BE2C (cell line): ENCODE results near the gene KRTAP15-1.

ENCODE experiments used
- DNase-seq: peaks from one replicate; pipeline ENCODE4 v3.0.0-alpha.2; 2020
- H3K27me3 ChIP-seq: fragments of 250-450 bp; sonication (Bioruptor Pico); 2 replicates; pipeline ENCODE4 v1.5.1; 2020; ENCODE audit warnings: mild to moderate bottlenecking
- H3K36me3 ChIP-seq: fragments of 250-450 bp; sonication (Bioruptor Pico); 2 replicates; pipeline ENCODE4 v1.5.1; 2020; ENCODE audit warnings: mild to moderate bottlenecking
- H3K4me1 ChIP-seq: fragments of 250-450 bp; sonication (Bioruptor Pico); 2 replicates; pipeline ENCODE4 v1.5.1; 2020
- H3K4me3 ChIP-seq: 2 replicates; pipeline ENCODE4 v1.5.1; 2011; ENCODE audit warnings: low read depth, low read length
- H3K9me3 ChIP-seq: fragments of 250-450 bp; sonication (Bioruptor Pico); 2 replicates; pipeline ENCODE4 v1.5.1; 2020
- CTCF ChIP-seq: IDR thresholded peaks from 2 replicates; pipeline ENCODE4 v1.5.1; 2012; ENCODE audit warnings: mild to moderate bottlenecking, low read depth, low read length

KRTAP15-1 gene

GRCh38 chr21:30426731-30427130 is 13.3 kb upstream of the KRTAP15-1 start:
- no peak for TF ChIP-seq CTCF
- no peak for DNase-seq
- no peaks in the 10 kb centered on the region for H3K27me3 ChIP-seq
- no peaks in the 10 kb centered on the region; the same call in 1 of the 2 replicates for H3K9me3 ChIP-seq
- no peaks in the 10 kb centered on the region for H3K4me1 ChIP-seq
- no peaks in the 10 kb centered on the region for H3K36me3 ChIP-seq
- no peak overlapping the region for H3K4me3 ChIP-seq

GRCh38 chr21:30430170-30430655 is 9.9 kb upstream of the KRTAP15-1 start, which contains the start of gene KRTAP13-4:
TSS of gene KRTAP13-4 (plus strand) at chr21:30430220. CDS start at chr21:30430276, 56 bp downstream.
- Histone ChIP-seq H3K27me3 (no peaks in the 10 kb centered on the region), H3K4me1 (no peaks in the 10 kb centered on the region), H3K36me3 (no peaks in the 10 kb centered on the region), H3K4me3 (no peak within 1 kb of the TSS), H3K9me3 (no peaks in the 10 kb centered on the region; the same call in 1 of the 2 replicates)
- no peak for TF ChIP-seq CTCF
- no peak for DNase-seq

GRCh38 chr21:30434033-30434631 is 5.9 kb upstream of the KRTAP15-1 start:
- Histone ChIP-seq H3K4me1 (no peaks in the 10 kb centered on the region), H3K4me3 (no peak overlapping the region), H3K27me3 (no peaks in the 10 kb centered on the region), H3K36me3 (no peaks in the 10 kb centered on the region), H3K9me3 (no peaks in the 10 kb centered on the region; the same call in 1 of the 2 replicates)
- TF ChIP-seq CTCF: peak; percentile 66
- peak; percentile 33 for DNase-seq

GRCh38 chr21:30437010-30437565 is 3.0 kb upstream of the KRTAP15-1 start:
- no peaks in the 10 kb centered on the region for H3K9me3 ChIP-seq
- H3K4me3 ChIP-seq: no peak overlapping the region
- DNase-seq: no peak
- no peaks in the 10 kb centered on the region for H3K27me3 ChIP-seq
- no peaks in the 10 kb centered on the region for H3K36me3 ChIP-seq
- no peaks in the 10 kb centered on the region for H3K4me1 ChIP-seq
- TF ChIP-seq CTCF: no peak; the same call in 1 of the 2 replicates

- no peaks in the 10 kb centered on the region for H3K4me1 ChIP-seq
- H3K36me3 ChIP-seq: no peaks in the 10 kb centered on the region
- H3K4me3 ChIP-seq: no peak overlapping the region
- H3K9me3 ChIP-seq: no peaks in the 10 kb centered on the region
- no peak for TF ChIP-seq CTCF
- H3K27me3 ChIP-seq: no peaks in the 10 kb centered on the region
- DNase-seq: no peak
Measured at GRCh38 chr21:30443226-30443625, 3.2 kb downstream of the KRTAP15-1 start.

- no peak overlapping the region for H3K4me3 ChIP-seq
- H3K27me3 ChIP-seq: no peaks in the 10 kb centered on the region
- H3K4me1 ChIP-seq: no peaks in the 10 kb centered on the region
- no peaks in the 10 kb centered on the region for H3K36me3 ChIP-seq
- no peak for DNase-seq
- H3K9me3 ChIP-seq: no peaks in the 10 kb centered on the region
- no peak for TF ChIP-seq CTCF
Measured at GRCh38 chr21:30444204-30444603, 4.1 kb downstream of the KRTAP15-1 start.
